RPMI8226 (cell line): ENCODE measurements around the gene PFN3.
"Not testable (repeated sequence)": the region's sequence is repeated elsewhere in the genome, so short reads cannot be mapped to it uniquely, and the experiment has no call there.

Experiments used
- DNase-seq: peaks from one replicate; pipeline ENCODE4 v3.0.0-alpha.2; 2015

PFN3 gene

GRCh38 chr5:177390363-177391300, 9.8 kb downstream of the PFN3 start:
- peak; percentile 85 for DNase-seq

GRCh38 chr5:177389241-177390169, 11.0 kb downstream of the PFN3 start:
- DNase-seq = peak; percentile 43

DNA sequence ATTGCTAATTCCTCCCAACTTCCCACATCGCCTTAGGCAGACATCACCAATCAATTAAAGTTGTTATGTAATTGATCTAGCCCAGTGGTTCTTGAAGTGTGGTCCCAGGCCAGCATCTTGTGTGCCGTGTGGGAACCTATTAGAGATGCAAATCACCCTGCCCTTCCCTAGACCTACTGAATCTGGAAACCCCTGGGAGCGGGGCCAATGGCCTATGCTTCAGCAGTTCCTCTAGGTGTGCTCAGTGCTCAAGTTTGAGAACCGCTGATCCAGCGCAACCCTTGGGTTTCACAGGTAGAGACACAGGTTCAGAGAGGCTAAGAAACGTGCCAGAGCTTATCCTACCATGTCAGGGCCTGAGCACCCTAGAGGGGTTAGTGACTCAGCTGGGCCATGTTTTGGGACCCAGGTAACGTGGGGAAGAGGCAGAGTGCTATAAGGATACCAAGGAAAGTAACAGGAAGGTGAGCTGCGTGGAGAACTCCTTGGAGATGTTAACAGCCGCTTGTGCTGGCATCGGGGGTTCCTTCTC, 11.9 kb downstream of the PFN3 start:
- DNase-seq = peak; percentile 38

DNA sequence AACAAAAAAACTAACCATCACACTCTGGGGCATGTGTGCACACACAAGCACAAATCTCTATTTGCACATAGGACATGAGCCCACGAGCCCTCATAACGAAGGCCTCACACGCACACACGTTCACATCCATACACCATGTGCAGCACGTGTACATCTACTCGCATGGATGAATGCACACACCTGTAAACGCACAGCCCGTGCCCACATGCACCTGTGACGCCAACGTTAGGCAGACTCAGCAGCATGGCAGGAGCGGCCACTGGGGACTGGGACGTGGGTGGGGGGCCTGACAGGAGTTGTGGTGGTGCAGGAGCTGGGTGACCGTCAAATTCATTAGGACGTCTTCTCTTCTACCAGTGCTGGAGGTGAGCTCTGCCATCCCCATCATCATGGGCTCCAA, 13.1 kb downstream of the PFN3 start:
- DNase-seq = no peak

DNA sequence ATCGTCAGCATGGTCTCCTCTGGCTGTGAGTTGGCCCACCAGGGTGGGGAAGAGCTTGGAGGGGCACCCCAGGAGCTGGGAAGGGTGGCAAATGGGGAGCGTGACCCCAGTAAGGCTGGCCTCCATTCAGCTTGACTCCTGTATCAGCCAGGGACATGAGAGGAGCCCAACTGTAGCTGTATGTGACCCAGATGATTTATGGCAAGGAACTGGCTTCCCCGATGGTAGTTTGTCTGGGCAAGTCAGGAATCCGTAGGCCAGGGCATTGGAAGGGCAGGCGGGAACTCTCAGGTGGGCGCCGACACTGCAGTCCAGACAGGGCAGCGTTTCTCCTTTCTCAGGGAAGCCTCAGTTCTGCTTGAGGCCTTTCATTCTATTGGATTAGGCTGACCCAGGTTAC, 13.9 kb downstream of the PFN3 start:
- DNase-seq = no peak

DNA sequence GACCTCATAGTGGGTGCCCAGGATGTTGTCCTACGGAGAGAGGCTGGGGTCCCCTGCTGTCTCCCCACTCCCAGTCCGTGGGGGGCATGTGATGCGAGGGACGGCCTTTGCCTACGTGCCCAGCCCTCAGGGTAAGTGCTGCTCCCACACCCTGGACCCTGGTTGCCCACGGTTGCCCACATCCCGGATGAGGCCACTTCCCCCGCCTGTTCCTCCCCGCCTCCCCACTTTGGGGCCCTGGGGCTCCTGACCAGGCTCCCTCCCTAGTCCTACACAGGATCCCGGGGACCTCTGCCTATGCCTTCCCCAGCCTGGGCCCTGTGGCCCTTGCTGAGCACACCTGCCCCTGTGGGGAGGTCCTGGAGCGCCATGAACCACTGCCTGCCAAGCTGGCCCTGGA, 14.7 kb downstream of the PFN3 start:
- DNase-seq = no peak

DNA sequence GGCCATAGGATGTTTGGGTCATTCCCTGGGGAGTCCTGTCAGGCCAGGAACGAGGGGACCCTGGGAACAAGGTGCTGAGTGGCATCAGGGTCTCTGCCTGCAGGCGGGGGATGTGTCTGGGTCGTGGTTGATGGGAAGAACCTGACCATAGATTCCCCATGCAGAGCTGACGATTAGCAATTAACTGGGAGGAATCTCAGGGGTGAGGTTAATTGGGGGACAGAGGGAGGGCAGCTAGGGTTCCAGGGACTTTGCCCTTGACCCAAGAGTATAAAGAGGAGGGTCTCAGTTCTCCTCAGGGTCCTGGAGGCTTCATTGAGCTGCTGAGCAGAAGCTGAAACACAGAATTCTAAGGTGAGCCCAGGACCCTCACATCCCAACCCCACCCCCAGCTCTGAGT, 16.3 kb downstream of the PFN3 start, which contains the start of gene SLC34A1:
Gene SLC34A1 (plus strand): TSS at position 301 of the 400 bp plus-strand sequence. CDS start 1,308 bp downstream, outside the sequence.
- DNase-seq = no peak

- no peak for DNase-seq
These were observed 17.3 kb downstream of the PFN3 start for GRCh38 chr5:177383181-177383580.

GRCh38 chr5:177382423-177383029, 17.9 kb downstream of the PFN3 start:
- peak; percentile 67 for DNase-seq

GRCh38 chr5:177380805-177381126, 19.7 kb downstream of the PFN3 start:
- DNase-seq = no peak

- DNase-seq = no peak
These were observed 21.3 kb downstream of the PFN3 start for GRCh38 chr5:177378884-177379883.

- DNase-seq = no peak
These were observed 22.3 kb downstream of the PFN3 start for GRCh38 chr5:177377851-177378776.

DNA sequence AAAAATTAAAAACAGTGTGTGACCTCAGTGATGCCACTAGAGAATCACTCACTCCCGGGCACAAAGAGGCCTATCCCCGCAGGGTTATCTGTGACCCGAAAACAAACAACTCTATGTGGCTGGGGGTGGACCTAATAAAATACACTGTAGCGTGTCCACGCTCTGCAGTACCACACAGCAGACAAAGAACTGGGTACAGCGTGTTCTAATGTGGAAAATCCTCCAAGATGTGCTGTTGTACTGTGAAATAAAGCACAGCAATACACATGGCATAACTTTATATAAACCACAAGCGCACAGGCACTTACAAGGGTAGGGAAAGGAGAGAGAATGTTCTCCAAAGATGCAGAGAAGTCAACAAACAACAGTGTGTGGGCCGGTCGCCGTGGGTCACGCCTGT, 24.4 kb downstream of the PFN3 start:
- DNase-seq = no peak

DNA sequence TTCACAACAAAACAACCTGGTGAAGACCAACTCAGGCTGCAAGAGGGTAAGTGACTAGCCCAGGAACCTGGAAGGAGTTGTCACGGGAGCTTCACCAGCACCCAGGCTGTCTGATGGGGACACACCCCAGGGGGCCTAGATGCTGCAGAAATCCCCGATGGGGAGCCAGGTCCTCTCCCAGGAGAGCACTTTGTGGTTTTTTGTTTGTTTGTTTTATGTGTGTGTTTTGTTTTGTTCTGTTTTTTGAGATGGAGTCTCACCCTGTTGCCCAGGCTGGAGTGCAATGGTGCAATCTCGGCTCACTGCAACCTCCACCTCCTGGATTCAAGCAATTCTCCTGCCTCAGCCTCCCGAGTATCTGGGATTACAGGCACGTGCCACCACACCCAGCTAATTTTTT, 24.9 kb downstream of the PFN3 start:
- DNase-seq = not testable (repeated sequence)

DNA sequence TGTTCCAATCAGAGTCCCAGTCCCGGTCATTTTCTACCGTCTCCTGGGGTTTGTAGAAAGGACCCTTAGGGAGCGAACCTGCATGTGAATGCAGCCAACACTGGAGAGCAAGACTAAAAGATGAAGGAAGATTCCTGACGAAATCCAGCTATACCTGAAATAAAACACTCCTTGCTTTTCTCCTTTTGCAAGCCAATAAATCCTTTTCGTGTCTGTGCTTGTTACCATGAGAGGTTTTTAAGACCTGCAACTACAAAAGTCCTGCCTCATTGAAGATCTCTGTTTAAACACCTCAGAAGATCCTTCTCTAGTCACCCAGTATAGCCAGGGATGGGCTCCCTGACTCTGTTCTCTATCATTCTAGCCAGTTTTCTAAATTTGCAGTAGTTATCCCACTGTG, 26.2 kb downstream of the PFN3 start:
- DNase-seq = no peak

- no peak for DNase-seq
These were observed 26.7 kb downstream of the PFN3 start for GRCh38 chr5:177373806-177374205.

DNA sequence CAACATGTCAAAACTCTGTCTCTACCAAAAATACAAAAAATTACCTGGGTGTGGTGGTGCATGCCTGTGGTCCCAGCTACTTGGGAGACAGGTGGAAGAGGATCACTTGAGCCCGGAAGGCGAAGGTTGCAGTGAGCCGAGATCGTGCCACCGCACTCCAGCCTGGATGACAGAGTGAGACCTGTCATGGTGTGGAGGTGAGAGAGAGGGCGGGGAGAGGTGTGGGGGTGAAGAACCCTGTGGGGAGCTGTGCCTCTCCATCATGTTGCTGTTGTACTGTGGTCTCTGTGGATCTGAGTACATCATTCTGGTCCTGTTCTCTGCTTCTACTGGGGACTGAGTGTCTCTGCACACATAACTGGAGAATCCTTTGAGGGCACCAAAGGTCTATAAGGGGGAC, 27.6 kb downstream of the PFN3 start:
- DNase-seq = no peak

GRCh38 chr5:177372034-177372896, 28.2 kb downstream of the PFN3 start:
- no peak for DNase-seq
